ENCODE results near the gene SMAD5.

The SMAD5 gene

DNA sequence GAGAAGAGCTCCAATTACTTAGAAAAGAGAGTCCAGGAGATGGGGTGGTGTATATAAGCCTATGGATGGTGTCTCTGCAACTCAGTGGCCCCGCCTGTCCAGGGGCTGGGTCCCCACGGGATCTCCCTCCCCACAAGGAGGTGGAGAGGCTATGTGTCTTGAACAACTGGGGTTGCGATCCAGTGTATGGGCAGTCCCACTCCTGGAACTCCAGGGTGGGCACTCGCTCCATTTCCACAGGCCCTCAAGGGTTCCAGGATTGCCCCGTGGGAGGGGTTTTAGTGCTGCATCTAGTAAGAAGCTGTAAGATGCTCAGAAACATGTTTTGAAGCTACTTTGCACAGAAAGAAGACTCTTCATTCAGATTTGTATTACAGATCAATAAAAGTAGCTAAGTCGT lies 558 bp upstream of the SMAD5 start:
- TF ChIP-seq CTCF (IDR thresholded peaks at IDR 0.05; ENCODE audit: low read depth, low read length), result no peak
- H3K4me3 ChIP-seq (ENCODE audit: low read depth, low read length), result peak overlapping the region; percentile 90

DNA sequence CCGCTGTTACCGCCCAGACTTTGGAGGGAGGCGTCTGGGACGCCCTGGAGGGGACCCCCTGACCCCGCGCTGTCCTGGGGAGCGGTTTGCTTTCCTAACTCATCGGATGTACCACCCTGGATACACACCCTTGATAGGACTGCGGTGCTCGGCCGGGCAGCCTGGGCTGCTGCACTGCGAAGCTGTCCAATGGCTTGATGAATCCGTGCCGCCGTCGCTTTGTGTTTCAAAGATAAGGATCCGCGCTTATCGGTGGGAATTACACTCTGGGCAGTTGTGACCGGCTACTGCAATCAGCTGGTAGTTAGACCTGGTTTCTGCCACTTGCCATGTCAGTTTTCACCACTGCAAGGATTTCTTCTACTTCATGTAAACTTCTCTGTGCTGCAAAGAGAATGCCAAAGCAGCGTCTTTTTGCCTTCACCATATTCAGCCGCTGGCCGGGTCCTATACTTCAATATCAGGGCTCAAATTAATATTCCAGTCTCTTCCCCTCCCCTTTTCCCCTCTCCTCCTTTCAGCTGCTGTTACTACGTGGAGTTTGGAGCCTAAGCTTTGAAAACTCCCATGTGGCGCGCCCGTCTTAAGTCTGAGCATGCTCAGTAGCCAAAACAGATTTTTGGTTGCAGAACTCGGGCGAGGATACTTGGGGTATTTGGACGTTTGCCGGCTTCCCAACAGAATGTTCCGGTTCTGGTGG lies 727 bp downstream of the SMAD5 start:
- no peak for TF ChIP-seq CTCF (IDR thresholded peaks at IDR 0.05; ENCODE audit: low read depth, low read length)

GRCh38 chr5:136133922-136134379 lies 1.3 kb downstream of the SMAD5 start:
- H3K4me3 ChIP-seq (ENCODE audit: low read depth, low read length), result peak overlapping the region; percentile 90
- TF ChIP-seq CTCF (IDR thresholded peaks at IDR 0.05; ENCODE audit: low read depth, low read length), result no peak

More for the DNA sequence above, 727 bp downstream of the SMAD5 start:
- H3K4me3 ChIP-seq (ENCODE audit: low read depth, low read length), result peak overlapping the region; percentile 90

- TF ChIP-seq CTCF (IDR thresholded peaks at IDR 0.05; ENCODE audit: low read depth, low read length), result no peak
- H3K4me3 ChIP-seq (ENCODE audit: low read depth, low read length), result peak overlapping the region; percentile 90; the same call in 1 of the 2 replicates
These were observed 2.0 kb downstream of the SMAD5 start for GRCh38 chr5:136134653-136135052.

DNA sequence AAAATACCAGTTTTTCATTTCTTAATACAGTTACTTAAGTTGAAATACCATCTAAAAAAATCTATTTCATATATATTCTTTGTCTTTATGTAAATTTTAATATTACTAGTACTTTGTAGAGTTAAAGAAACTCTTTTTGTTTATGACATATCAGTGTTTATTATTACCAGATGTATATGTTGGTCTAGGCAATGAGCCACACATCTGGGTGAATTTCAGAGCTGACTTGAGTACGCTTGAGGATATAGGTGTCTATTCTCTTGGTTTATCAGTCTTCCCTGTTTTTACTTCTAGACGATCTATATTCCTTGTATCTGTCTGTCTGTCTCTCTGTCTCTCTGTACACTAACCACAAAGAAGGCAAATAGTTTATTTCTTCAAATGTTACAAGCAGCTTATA lies 2.9 kb downstream of the SMAD5 start:
- H3K4me3 ChIP-seq (ENCODE audit: low read depth, low read length), result no peak overlapping the region
- TF ChIP-seq CTCF (IDR thresholded peaks at IDR 0.05; ENCODE audit: low read depth, low read length), result no peak

DNA sequence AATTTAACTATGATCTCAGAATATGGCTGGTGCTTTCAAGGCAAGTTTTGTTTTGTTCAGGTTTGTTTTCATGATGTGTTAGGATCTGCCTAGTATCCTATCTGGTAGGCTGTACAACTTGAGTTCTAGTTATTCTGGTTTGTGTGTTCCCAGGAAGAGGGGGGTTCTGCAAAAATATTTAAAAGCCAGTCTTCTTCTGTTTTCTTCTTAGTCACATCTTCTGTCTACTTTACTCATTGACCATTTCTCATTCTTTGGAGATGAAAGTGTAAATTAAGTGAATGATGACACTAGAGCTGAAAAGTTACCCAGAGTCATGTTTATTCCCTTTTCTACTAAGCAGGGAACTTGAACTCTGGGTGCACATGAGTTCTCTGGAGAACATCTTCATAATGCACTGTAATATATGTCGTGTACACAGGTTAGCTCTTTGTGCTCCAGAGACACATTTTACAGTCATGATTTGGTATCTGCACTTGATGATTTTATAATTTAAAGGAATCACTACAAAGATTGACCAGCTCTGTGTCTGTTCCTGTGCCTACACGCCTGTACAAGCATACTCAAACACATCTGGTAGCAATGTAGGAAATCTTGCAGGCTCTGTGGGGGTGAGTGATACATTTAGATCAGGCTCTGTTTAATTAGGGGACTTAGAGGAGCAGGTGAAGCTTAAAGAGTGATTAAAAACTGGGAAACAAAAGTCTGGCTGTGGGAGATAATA lies 5.0 kb downstream of the SMAD5 start:
- no peak overlapping the region for H3K4me3 ChIP-seq (ENCODE audit: low read depth, low read length)
- no peak for TF ChIP-seq CTCF (IDR thresholded peaks at IDR 0.05; ENCODE audit: low read depth, low read length)

- no peak overlapping the region for H3K4me3 ChIP-seq (ENCODE audit: low read depth, low read length)
- TF ChIP-seq CTCF (IDR thresholded peaks at IDR 0.05; ENCODE audit: low read depth, low read length), result no peak
These were observed 8.9 kb downstream of the SMAD5 start for GRCh38 chr5:136141561-136141960.
